GM04503 (cell line): ENCODE data around the gene RAB3B.

Source experiments
- DNase-seq: peaks from one replicate; pipeline ENCODE4 v3.0.0-alpha.2; 2012; ENCODE audit warnings: low read depth

The RAB3B gene

GRCh38 chr1:51955797-51956527, 34.5 kb downstream of the RAB3B start:
- DNase-seq: no peak

- no peak for DNase-seq
These were observed 35.7 kb downstream of the RAB3B start for GRCh38 chr1:51954783-51955182.

- DNase-seq: no peak
These were observed 37.4 kb downstream of the RAB3B start for GRCh38 chr1:51953079-51953478.

GRCh38 chr1:51952638-51953037, 37.9 kb downstream of the RAB3B start:
- DNase-seq: no peak

- no peak for DNase-seq
These were observed 39.8 kb downstream of the RAB3B start for GRCh38 chr1:51950701-51951100.

- DNase-seq: no peak
These were observed 41.3 kb downstream of the RAB3B start for GRCh38 chr1:51949014-51949702.

GRCh38 chr1:51948491-51948915, 42.0 kb downstream of the RAB3B start:
- DNase-seq: no peak

- no peak for DNase-seq
These were observed 44.2 kb downstream of the RAB3B start for GRCh38 chr1:51946300-51946699.

GRCh38 chr1:51945591-51945990, 44.9 kb downstream of the RAB3B start:
- no peak for DNase-seq

GRCh38 chr1:51942281-51942680, 48.2 kb downstream of the RAB3B start:
- DNase-seq: no peak

- no peak for DNase-seq
These were observed 49.0 kb downstream of the RAB3B start for GRCh38 chr1:51941528-51941927.

GRCh38 chr1:51937112-51937511, 53.4 kb downstream of the RAB3B start:
- no peak for DNase-seq

- no peak for DNase-seq
These were observed 54.0 kb downstream of the RAB3B start for GRCh38 chr1:51936531-51936930.

GRCh38 chr1:51933344-51933743, 57.2 kb downstream of the RAB3B start:
- no peak for DNase-seq

GRCh38 chr1:51930329-51930728, 60.2 kb downstream of the RAB3B start:
- DNase-seq: no peak

- DNase-seq: no peak
These were observed 61.6 kb downstream of the RAB3B start for GRCh38 chr1:51928896-51929295.

GRCh38 chr1:51927029-51927428, 63.5 kb downstream of the RAB3B start:
- DNase-seq: no peak

GRCh38 chr1:51926171-51926812, 64.2 kb downstream of the RAB3B start:
- no peak for DNase-seq

- no peak for DNase-seq
These were observed 66.0 kb downstream of the RAB3B start for GRCh38 chr1:51924455-51924854.

- DNase-seq: no peak
These were observed 68.5 kb downstream of the RAB3B start for GRCh38 chr1:51922040-51922439.

- DNase-seq: no peak
These were observed 70.4 kb downstream of the RAB3B start for GRCh38 chr1:51920130-51920529.

- DNase-seq: no peak
These were observed 70.8 kb downstream of the RAB3B start for GRCh38 chr1:51919684-51920083.
